Sigmoid colon (tissue), 3 donors: ENCODE measurements around the gene PRIMPOL.

Source experiments
- CTCF ChIP-seq, 4 experiments: fragments of 450-650 bp in 3 of 4; fragments of 200-600 bp in 1 of 4; IDR thresholded peaks; one replicate each; pipeline ENCODE4 v1.5.1; 2016 to 2019; ENCODE audit warnings: antibody characterized with exemption in 4 of 4, mild to moderate bottlenecking in 3 of 4, moderate library complexity in 2 of 4
- POLR2A ChIP-seq, 2 donors: fragments of 450-650 bp; IDR thresholded peaks; one replicate each; pipeline ENCODE4 v1.6.1; 2016; ENCODE audit warnings: antibody characterized with exemption in 2 of 2, mild to moderate bottlenecking in 2 of 2, moderate library complexity in 2 of 2

DNA sequence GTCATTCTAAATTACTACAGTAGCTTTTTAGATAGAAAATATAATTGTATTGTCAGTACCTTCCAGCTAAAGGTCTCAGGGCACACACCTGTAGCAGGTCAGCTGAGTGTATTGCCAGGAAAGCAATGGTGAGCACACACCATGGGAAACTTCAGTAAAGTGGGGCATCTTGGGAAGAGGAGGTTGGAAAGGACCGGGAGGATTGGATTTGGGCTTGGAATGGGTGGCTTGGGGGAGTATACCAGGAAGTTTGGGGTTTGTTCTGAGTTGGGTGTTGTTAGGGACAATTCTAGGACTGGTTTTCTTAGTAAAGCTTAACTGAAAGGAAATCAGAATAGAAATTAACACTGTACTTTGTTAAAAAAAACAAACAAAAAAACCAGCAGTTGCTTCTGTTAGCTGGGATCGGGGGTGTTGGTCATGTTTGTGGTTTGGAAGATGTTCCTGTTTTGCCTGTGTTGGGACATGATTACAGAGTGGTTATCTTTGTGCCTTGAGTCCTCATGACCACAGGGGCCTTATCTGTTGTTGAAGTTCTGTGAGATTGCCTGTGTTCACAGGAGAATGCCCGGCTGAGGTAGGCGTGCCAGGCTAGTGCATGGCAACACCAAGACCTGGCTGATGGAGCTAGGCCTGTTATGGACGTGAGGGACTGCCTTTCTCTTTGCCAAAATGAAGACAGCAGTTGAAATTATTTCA is 35.1 kb downstream of the PRIMPOL start:
- no peak for TF ChIP-seq CTCF (IDR thresholded peaks at IDR 0.05)
- no peak for TF ChIP-seq POLR2A (IDR thresholded peaks at IDR 0.05)
